Mucosa of descending colon (tissue), 3 donors: ENCODE results near the gene ETF1. TPM values are rescaled to one million over a fixed set of nuclear protein-coding genes. Genes with fewer than 3 reads are reported as not detected.

ENCODE experiments used
- ATAC-seq: fragments of 200-7000 bp; cut with Tn5 transposase; one replicate; pipeline ENCODE4 v1.9.1; 2020; ENCODE audit warnings: mild to moderate bottlenecking, moderate library complexity
- DNase-seq, 3 donors: peaks; one replicate each; pipeline ENCODE4 v3.0.0-alpha.2; 2020
- H3K36me3 ChIP-seq: fragments of 200-600 bp; one replicate; pipeline ENCODE4 v1.8.0; 2021; ENCODE audit warnings: low read depth, mild to moderate bottlenecking
- H3K4me1 ChIP-seq: fragments of 200-600 bp; one replicate; pipeline ENCODE4 v1.8.0; 2021; ENCODE audit warnings: low read depth, mild to moderate bottlenecking
- H3K4me3 ChIP-seq: fragments of 200-600 bp; one replicate; pipeline ENCODE4 v1.8.0; 2021; ENCODE audit warnings: mild to moderate bottlenecking
- H3K9me3 ChIP-seq: fragments of 200-600 bp; one replicate; pipeline ENCODE4 v1.8.0; 2021; ENCODE audit warnings: mild to moderate bottlenecking
- intact Hi-C, 2 donors: fragments of 100-400 bp; cut with DNase I in 1 of 2; cut with micrococcal nuclease in 1 of 2; formaldehyde crosslinking; loops; one replicate each; pipeline versions ENCODE4 v1.11.0 to v1.11.1; 2022; cut with DNase I, micrococcal nuclease
- total RNA-seq, 3 donors: library from RNA; stranded (reverse); fragmentation: NEBNext Ultra II Directional in 2 of 3; extraction: Animal tissue kit (Norgen Biotek cat#: 25700) in 2 of 3; gene quantifications; one replicate each; pipeline versions ENCODE4 v1.2.1 to v1.2.4, GENCODE V29; 2021 to 2023
- TF ChIP-seq, protein P1 (sequence below): fragments of 200-600 bp; IDR thresholded peaks from one replicate; pipeline ENCODE4 v1.8.0; 2022; ENCODE audit warnings: antibody characterized with exemption, mild to moderate bottlenecking
- donor health status: DM: no; HTN: no; CAD: no; lungs with moderate emphysema.
- donor health status: DM: no; HTN: no; CAD: no.
- donor health status: DM: no; HTN: yes; CAD: no.

Gene ETF1
- total RNA-seq, 3 donors from 2014 or later, result 66.5 to 114 (median 85.7) TPM

- peak in 1 of 3 donors; percentile 19 for DNase-seq
- Histone ChIP-seq H3K4me1 (peaks cover 2% of the 10 kb centered on the region), H3K9me3 (no peaks in the 10 kb centered on the region), H3K36me3 (no peaks in the 10 kb centered on the region), H3K4me3 (no peak overlapping the region)
- intact Hi-C loops, result loop anchor here in 1 of 2 donors (10.0 kb wide), 1 partner anchor 47 kb away; no protein-coding TSS in a partner anchor
- TF ChIP-seq, protein P1, sequence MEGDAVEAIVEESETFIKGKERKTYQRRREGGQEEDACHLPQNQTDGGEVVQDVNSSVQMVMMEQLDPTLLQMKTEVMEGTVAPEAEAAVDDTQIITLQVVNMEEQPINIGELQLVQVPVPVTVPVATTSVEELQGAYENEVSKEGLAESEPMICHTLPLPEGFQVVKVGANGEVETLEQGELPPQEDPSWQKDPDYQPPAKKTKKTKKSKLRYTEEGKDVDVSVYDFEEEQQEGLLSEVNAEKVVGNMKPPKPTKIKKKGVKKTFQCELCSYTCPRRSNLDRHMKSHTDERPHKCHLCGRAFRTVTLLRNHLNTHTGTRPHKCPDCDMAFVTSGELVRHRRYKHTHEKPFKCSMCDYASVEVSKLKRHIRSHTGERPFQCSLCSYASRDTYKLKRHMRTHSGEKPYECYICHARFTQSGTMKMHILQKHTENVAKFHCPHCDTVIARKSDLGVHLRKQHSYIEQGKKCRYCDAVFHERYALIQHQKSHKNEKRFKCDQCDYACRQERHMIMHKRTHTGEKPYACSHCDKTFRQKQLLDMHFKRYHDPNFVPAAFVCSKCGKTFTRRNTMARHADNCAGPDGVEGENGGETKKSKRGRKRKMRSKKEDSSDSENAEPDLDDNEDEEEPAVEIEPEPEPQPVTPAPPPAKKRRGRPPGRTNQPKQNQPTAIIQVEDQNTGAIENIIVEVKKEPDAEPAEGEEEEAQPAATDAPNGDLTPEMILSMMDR, result no peak
- ATAC-seq, result no peak
These were observed 85.3 kb downstream of the ETF1 start for GRCh38 chr5:138457531-138458275.

Other genes with a start within 250 kb of the ETF1 start
- gene CDC25C, start 211.4 kb downstream of the ETF1 start, total RNA-seq, result 1 to 10 TPM in 2 of 3 donors, under 1 TPM in 1; 0.79 to 4.1 (median 1.3) TPM
- gene FAM53C, start 205.0 kb downstream of the ETF1 start, total RNA-seq, result 10 to 100 TPM; 14.4 to 33.5 (median 14.5) TPM
- gene KDM3B, start 190.6 kb downstream of the ETF1 start, total RNA-seq, result 10 to 100 TPM; 56.6 to 84.3 (median 71.7) TPM
- gene REEP2, start 104.2 kb downstream of the ETF1 start, total RNA-seq, result 10 to 100 TPM in 1 of 3 donors, 1 to 10 TPM in 2; 1.0 to 16.3 (median 2.7) TPM
- 10 to 100 TPM; 16.8 to 90.0 (median 23.5) TPM for gene EGR1, start 77.8 kb downstream of the ETF1 start, total RNA-seq
- gene HSPA9, start 32.2 kb upstream of the ETF1 start, total RNA-seq, result 100 to 1,000 TPM; 170 to 182 (median 173) TPM
- gene CTNNA1, start 210.2 kb upstream of the ETF1 start, total RNA-seq, result 100 to 1,000 TPM; 347 to 457 (median 380) TPM